NCI-H524 treated with DMSO at 0.1 percent for 48 hours (cell line): ENCODE measurements around the gene MUC6.

Source experiments
- DNase-seq: peaks from one replicate; lab custom pipeline; 2025; lab: John Stamatoyannopoulos, UW

Gene MUC6

GRCh38 chr11:1051356-1052132, 15.0 kb upstream of the MUC6 start:
- no peak for DNase-seq

- no peak for DNase-seq
These were observed 14.2 kb upstream of the MUC6 start for GRCh38 chr11:1050581-1051355.

DNA sequence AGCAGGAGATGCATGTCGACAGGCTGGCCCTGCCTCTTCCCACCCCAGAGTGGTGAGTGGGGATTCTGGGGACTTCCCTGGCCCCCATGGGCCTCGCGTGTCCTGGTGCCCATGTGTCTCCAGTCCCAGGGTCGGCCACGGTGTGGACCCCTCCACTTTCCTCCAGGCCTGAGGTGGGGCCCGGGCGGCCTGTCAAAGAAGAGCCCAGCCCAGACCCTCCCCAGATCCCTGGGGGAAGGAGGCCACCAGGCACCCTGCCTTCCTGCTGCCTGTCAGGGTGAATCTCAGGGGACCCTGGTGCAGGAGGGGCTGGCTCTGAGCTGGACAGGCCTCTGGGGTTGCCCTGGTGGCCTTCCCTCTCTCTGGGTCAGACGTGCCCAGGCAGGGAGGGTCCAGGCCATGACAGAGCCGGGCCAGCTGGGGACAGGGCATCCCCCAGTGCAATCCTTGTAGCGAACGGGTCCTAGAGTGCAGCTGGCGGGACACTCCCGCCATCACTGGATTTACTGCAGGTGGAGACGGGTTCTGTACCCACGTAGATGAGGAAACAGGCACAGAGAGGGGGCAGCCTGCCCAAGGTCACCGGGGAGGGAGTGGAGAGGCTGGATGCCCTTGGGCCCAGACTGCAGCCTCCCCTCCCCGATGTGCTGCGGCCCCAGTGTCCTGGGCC, 13.5 kb upstream of the MUC6 start:
- DNase-seq, result no peak

DNA sequence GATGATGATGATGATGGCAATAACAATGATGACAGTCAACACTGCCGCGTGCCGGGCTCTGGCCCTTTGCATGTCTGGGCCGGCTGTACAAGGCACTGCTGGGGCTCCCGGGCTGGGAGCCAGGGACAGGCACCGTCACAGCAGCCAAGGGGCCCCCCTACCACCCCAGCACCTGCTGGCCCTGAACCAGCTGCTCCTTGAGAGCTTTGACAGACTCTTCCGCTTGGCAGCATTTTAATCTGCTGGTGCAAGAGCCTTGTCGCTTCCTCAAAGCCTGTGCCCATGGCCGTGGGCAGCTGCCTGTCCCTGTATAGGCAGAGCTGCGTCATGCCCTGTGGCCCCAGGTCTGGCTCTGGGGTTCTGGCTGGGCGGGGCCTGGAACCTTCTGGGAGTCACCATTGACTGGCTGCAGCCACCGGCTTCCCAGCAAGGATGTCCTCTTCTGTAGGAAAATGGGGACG, 12.9 kb upstream of the MUC6 start:
- DNase-seq, result peak; percentile 21

GRCh38 chr11:1049071-1049405, 12.5 kb upstream of the MUC6 start:
- no peak for DNase-seq

DNA sequence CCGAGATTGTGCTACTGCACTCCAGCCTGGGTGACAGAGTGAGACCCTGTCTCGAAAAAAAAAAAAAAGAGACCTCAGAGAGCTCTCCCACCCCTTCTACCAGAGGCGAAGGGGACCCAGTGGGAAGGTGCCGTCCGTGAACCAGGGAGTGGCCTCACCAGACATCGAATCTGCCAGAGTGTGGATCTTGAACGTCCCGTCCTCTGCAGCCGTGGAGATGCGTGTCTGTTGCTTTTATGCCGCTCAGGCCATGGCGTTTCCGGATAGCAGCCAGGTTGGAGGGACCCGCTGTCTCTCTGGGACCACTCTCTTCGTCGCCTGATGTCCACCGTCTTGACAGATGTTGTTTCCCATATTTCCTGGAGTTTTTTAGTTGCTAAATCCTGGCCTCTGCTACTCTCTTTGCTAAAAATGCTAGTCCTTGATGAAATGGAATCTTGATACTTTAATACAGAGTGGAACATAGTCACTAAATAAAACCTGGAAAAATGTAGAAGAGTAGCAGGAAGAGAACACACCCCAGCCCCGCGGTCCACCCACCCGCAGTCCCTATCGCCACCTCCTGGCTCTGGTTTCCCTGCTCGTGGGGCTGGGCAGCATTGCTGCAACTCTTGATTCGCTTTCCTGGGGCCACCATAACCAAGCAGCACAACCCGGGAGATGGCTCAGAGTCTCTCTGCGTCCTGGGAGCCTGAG, 12.0 kb upstream of the MUC6 start:
- DNase-seq, result no peak

GRCh38 chr11:1047595-1048156, 11.2 kb upstream of the MUC6 start:
- DNase-seq, result no peak

GRCh38 chr11:1044160-1044559, 7.6 kb upstream of the MUC6 start:
- no peak for DNase-seq

DNA sequence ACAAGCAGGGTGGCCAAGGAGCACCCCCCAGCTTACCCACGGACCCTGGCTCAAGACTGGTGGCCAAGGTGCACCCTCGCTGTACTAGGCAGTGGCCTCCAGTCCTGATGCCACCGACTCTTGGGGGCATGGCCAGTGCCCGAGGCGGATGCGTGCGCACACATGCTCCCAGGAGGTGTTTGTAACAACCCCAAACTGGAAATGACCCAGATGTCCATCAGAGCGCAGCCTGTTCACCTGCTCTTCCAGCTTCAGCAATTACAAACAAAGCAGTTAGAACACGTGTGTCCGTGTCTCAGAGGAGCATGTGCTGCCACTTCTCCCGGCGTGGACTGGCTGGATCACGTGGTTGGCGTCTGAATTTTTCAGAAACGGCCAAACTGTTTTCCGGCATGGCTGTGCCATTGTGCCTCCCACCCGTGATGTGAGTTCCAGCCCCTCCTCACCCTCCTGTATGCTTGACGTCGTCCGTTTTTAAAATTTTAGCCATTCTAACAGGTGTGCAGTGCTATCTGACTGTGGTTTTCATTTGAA, 7.1 kb upstream of the MUC6 start:
- no peak for DNase-seq

DNA sequence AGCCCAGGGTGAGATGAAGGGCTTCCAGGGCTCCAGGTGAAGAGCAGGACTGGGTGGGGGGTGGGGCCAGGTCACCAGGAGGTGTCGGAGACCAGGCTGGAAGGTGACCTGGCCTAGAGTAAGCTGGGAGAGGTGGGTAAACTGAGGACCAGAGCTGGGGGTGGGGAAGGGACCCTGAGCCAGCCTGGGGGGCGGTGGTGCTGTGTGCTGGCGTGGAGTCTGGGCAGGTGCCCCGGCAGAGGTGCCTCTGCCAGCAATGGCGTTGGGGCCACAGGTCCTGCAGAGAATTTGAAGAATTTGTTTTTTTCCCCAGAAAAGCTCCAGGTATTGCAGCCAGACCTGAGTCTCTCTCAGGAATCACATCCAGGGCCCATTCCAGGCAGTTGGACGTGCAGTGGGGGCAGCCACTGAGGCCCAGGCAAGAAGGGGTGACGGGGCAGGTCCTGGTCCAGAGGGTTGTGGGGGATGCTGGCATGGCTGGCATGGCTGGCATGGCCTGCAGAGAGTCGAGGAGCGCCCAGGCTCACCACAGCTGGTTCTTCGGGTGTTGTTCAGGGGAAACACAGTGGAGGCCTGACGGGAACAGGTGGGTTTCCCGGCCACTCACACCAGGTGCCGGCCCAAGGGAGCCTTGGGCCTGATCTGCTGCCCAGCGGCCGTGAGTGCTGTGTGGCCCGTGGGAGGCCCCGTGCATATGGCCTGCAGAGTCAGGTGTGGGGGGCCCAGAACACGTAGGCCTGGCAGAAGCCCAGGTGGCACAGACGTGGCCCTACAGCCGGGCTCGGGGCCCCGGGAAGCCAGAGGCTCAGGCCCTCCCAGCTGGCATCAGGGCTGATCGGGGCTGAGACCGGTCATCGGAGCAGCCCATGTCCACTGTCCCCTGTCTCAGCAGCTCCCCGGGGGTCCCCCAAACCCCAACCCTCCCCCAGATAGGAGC, 6.4 kb upstream of the MUC6 start:
- DNase-seq, result no peak

GRCh38 chr11:1041936-1042608, 5.6 kb upstream of the MUC6 start:
- no peak for DNase-seq

DNA sequence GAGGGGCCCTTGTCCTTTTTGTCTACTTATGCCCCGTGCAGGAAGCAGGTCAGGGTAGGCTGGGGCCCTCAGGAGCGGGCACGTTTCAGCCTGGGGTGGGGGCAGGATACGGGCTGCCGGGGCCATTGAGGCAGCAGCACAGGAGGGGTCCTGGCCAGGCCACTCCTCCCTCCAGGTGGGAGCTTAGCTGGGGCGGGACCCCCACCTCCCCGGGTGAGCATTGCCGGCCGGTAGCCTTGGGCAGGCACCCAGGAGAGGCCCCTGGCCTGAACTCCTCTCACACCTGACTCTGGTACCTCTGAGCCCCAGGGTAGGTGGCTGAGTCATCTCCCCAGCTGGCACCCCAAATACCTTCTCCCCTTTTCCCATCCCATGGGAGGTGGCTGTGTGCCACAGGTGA, 5.0 kb upstream of the MUC6 start:
- no peak for DNase-seq

GRCh38 chr11:1041149-1041467, 4.6 kb upstream of the MUC6 start:
- no peak for DNase-seq

DNA sequence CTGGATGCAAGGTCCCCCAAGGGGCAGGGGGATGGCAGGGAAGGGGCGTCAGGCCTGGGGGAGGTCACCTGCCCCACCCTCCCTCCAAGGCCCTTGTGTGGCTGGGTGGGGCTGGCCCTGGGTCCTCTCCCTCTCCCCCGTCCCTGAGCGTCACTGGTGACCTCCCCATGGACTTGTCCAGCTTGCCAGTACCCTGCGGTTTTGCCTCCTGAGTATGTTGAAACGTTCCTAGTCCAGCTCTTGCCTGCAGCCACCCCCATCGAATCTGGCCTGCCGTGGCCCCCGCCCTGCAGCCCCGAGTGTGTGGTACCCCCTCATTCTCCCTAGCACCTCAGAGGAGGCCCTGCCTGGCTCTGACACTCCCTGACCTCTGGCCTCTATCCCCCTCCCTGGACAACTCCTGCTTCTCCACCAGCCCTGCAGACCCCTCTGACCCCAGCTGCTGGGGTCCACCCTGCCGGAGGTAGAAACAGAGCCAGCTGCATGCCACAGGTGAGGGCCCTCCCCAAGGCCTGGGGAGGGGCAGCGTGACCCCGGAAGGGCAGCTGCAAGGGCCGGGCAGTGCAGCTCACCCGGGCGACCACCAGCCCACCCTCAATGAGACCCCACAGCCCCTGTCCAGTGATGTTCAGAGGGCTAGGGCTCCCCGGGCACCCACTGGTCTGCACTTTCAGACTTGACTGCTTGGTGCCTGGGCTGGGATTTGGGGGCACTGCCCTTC, 4.1 kb upstream of the MUC6 start:
- no peak for DNase-seq

DNA sequence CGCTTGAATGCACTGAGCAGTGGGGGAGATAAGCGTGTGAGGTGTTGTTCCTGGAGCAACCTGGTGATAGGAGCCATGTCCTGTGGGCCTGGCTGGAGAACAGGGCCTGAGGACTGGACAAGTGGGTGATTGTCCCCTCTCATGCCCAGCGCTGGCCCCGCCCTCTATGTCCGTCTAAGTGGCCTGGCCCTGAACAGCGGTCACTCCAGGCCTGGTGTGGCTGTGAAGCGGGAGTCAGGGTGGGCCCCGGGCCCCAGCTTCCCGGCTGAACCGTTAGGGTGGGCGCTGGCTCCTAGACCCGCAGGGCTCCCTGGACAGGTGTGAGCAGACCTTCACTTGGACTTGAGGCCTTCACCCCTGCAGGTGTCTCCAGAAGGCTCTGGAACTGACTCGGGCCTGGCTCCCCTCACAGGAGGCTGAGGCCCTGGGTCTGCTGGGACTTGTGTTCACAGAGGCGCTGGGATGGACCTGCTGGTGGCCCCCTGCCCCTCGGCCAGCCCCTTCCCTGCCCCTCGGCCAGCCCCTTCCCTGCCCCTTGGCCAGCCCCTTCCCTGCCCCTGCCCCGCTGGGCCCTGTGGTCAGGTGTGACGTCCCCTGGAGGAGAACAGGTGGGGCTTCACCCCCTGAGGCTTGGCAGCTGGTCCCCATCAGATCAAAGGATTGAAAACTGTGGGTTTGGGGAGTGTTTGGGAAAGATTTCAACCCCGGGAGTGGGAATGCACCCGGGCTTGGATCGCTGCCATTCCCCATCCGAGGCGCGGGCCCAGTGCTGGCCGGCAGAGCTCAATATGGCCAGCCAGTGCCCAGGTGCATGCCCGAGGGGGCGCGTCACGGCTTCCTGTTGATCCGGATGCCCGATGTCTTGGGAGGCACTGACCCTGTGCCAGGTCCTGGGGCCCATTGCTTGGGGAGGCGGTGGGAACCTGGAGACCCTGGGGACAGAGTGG, 3.2 kb upstream of the MUC6 start:
- no peak for DNase-seq

DNA sequence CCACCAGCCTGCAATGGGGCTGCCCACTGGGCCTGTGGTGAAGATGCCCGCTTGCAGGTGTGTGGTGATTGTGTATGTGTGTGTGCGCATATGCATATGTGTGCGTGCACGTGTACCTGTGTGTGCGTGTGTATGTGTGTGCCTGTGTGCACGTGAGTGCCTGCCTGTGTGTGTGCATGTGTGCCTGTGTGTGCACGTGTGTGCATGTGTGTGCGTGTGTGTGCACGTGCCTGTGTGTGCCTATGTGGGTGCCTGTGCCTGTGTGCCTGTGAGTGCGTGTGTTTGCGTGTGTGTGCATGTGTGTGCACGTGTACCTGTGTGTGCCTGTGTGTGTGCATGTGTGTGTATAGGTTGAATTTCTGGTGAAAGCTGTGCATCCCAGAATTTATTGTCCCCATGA, 2.4 kb upstream of the MUC6 start:
- DNase-seq, result no peak

DNA sequence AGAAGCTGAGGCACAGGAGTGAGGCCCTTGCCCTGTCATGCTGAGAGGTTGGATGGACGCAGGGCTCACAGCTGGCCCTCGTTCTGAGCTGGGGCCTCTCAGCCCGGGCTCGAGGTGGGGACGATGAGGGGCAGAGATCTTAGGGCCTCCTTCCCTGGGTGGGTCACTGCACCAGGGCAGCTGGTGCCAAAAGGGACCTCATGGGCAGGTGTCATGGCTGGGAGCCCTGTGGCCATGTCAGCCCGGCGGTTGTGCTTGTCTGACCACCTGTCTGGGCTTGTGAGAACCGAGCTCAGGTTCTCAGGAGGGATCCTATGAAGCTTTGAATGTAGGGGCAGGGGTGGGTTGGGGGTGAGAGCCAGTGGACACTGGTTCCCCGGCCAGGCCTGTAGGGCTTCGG, 1.8 kb upstream of the MUC6 start:
- DNase-seq, result no peak

DNA sequence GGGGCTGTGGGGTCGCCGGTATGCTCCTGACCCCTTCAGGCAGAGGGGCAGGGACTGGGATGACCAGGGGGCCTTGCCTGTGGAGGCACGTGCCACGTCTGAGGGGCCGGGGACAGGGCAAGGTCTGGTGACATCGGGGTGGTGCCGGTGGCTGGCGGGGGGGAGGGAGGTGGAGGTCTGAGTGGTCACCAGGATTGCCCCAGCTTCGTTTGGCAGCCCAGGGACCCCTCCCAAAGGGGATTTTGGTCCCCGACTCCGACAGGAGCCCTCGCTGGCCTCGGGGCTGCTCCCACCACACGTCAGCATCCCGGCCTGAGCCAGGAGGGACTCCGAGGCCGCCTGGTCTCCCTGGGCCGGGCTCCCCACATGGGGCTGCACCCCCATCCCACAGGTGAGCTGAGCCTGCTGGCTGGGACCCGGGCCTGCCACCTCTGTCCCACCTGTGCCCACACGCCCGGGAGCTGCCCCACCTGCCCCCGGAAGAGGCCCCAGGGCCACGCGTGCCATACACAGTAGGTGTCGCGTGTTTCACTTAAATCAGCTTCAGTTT, 1.1 kb upstream of the MUC6 start:
- DNase-seq, result no peak
